ENCODE data around the gene PKM.
"Not testable (repeated sequence)": the region's sequence is repeated elsewhere in the genome, so short reads cannot be mapped to it uniquely, and the experiment has no call there.

Gene PKM

DNA sequence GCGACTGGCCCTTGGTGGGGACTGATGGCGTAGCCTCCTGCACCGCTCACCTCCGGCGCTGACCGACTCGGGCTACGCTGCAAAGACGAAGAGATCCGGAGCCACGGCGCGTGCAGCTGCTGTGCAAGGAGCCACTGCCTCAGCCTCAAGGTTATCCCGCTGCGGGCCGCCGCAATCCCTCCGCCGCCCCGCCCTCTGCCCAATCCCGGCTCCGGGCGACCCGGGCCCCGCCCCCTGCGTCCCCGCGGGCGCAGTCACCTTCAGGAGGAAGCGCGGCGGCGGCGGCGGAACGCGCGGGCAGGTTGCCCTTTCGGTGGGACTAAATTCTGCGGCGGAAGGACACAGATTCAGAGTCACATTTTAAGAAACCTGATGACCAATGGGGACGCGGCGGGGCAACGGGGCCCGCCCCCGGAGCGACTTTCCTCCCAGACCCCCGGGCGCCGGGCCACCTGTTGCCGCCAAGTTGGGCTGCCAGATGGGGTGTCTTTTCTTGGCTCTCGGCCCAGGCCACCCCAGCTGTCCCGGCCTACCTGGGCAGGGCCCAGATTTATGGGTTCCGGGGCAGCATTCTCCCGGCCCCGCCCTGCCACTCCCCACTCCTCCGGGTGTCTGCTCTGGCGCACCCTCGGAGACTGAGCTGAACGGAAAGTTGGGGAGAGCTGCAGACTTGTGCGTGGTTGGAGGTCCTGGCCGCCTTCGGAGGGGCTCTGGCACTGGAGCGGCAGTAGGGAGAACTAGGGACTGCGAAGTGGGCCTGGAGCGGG, at the start of gene PKM:
TSS of gene PKM (minus strand) at position 125 of the 767 bp plus-strand sequence. CDS start 12,093 bp downstream, outside the sequence.
- peak; percentile 6 for DNase-seq (ENCODE audit: low spot score)

DNA sequence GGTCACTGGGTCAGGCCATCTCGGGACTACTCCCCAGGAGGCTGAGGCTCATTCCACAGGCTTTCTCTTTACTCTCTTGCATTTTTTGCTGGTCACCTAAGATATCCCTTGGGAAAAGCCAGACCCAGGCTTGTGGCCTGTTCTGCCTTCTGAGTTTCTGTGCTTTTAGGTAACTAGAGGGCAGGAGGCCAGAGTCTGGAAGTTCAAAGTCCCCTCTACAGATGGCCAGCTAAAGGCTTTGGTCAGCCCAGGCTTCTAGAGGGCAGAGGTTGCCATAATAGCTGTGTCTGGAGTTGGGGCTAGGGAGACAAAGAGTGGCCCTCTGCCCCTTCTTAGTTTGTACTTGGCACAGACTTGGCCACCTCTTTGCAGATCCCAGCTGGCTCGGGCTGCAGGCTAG, 49.8 kb upstream of the PKM start:
- DNase-seq (ENCODE audit: low spot score) = no peak

DNA sequence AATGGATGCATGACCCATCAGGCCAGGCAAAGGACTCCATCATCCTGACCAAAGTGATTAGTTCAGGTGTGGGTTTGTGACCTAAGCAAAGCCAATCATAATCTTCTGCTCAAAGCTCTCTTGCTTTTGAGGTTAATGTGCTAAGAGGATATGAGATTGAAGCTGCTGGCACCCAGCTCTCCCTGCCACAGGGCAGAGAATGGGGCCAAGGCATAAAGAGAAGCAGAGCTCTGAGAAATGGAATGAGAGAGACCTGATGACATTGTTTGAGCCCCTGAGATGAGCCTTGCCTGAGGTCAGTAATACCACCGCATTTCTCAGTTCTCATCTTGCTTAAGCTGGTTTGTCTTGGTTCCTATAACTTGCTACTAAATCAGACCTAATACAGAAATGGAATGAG, 47.7 kb upstream of the PKM start:
- no peak for DNase-seq (ENCODE audit: low spot score)

DNA sequence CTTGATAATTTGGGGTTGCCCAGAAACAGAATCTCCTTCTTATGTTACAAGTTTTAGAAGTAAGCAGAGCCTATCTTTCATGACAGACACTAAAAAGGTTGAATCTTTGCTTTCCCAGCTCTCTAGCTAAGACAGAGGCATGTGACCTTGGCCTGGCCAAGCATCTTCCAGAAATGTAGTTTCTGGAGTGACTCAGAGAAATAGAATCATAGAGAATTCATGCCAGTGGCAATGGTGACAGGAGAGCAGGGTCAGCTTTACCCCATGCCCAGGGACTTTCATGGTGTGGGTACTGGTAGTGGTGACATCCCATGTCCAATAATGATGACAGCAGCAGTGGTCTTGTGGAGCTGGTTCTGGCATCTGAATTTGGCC, 45.3 kb upstream of the PKM start:
- DNase-seq (ENCODE audit: low spot score) = no peak

DNA sequence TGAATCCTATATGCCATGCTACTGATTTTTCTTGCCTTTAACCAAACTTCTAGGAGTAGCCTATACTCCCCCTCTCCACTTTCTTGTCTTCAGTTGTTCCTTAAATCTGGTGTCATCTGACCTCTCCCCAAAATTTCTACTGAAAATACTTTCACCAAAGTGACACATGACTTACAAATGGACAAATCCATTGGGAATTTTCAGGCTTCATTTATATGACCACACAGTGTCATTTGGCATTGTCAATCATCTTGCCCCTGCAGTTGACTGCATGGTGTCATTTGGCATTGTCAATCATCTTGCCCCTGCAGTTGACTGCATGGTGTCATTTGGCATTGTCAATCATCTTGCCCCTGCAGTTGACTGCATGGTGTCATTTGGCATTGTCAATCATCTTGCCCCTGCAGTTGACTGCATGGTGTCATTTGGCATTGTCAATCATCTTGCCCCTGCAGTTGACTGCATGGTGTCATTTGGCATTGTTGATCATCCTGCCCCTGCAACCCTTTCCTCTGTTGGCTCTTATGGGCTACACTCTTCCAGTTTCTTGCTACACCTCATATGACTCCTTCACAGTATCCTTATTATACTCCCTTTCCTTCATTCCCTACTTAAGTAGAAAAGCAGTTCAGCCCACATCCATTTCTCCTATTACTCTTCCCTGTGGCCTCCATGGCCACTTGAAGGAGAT, 44.8 kb upstream of the PKM start:
- not testable (repeated sequence) for DNase-seq (ENCODE audit: low spot score)

DNA sequence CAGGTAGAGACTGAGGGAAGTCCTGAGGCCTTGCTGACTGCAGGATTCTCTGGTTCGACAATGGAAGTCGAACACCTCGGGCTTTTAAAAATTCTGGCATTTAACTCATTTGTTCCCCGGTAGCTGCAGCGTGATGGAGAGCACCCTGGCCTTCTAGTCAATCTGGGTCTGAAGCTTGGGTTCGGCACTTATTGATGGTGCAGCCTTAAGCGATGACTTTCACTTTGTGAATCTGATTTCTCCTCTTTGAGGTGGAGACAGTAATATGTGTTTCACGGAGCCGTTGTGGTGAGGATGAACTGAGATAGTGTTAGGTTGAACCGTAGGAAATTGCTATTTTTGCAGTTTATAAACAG, 42.0 kb upstream of the PKM start:
- no peak for DNase-seq (ENCODE audit: low spot score)

DNA sequence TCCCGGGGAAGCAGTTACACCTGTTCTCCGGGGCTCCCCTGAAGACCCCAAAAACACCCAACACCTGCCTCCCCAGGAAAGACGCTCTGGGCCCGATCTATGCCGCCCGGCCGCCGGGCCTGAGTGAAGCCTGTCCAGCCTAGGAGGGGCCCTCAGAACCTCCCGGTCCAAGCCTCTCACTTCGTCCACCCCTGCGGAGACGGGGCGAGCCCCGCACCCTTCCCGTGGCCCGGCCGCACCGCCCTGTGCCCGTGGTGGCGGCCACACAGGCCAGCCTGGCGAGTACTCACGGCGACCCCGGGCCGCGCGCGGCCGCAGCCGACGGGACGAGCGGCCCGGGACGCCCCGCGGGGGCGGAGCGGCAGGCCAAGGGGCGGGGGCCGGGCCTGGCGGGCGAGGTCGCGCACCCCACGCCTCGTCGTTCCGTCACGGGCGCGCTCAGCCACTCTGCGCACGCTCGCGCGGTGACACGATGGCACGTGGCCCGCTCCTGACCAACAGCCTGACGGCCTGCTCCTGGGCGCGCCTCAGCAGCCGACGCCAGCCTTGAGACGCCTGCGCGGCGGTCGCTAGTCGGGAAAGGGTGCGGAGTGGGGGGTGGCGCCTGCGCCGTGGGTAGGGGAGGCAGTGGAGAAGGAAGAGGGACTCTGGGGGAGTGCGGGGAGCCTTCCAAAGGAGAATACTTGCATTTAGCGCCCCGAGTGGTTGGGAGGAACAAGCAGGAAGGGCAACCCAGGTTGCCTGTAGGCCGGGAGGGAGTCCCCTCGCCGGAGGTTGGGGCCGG, 41.4 kb upstream of the PKM start, which contains the start of gene PARP6:
TSS of gene PARP6 (minus strand) at position 342 of the 784 bp plus-strand sequence. CDS start 5,077 bp downstream, outside the sequence.
- DNase-seq (ENCODE audit: low spot score) = peak; percentile 23

DNA sequence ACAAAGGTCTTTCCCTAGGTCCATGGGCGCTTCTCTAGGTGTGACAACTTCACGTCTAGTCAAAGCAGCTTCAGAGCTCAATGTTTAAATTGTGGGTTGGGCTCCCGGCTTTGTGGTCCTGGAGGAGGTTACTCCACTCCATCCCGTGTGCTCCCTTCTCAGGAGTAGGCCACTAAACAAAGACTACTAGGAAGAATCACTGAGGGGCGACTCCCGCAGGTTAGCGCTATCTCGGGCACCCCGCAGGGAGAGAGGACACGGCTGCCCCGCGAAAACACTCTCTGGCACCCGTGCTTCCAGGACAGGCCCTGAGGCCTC, 40.9 kb upstream of the PKM start:
- DNase-seq (ENCODE audit: low spot score) = no peak

DNA sequence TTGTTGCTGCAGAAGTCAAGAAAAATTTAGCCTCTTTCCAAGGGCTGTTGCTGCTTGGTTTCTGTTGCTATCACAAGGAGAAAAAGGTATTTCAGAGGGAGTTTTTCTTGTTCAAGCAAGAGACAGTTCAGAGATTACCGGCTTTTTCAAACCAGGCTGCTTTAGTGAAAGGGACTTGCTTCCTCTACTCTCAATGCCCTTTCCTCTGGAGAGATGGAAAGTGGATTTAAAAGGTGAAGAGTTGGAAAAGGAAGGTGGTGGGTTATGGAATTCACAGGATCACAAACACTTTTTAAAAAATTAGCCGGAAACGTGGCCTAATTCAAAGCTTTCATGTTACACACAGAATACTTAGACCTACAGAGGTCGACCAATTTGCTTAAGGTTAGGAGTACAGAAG, 40.2 kb upstream of the PKM start:
- DNase-seq (ENCODE audit: low spot score) = no peak

DNA sequence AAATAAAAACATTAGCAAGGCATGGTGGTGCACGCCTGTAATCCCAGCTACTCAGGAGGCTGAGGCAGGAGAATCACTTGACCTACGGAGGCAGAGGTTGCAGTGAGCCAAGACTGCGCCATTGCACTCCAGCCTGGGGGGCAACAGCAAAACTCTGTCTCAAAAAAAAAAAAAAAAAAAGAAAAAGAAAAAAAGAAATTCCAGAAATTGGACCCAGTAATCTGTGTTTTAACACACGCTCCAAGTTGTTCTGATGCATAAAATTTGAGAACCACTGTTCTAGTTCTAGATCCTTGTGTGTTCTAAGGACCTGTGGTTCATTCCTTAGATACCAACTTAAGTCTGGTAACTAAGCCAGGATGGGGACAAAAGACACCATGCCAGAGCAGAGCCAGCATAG, 38.7 kb upstream of the PKM start:
- no peak for DNase-seq (ENCODE audit: low spot score)

DNA sequence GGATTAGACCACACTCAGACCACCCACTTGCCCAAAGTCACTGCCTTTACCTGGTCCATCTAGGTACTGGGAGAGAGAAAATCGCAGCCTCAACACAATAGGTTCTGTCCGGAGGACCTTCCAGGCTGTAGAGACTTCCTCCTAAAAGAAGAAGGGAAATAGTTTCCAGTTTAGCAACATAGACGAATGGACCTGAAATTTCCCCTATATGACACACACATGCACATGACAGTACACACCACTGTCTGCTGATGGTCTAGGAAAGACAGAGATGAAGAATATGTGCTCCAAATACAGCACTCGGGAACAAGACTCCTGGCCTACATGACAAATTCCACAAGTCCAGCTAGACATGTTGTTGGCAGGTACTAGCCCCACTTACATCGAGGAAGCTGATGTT, 34.0 kb upstream of the PKM start:
- DNase-seq (ENCODE audit: low spot score) = no peak

DNA sequence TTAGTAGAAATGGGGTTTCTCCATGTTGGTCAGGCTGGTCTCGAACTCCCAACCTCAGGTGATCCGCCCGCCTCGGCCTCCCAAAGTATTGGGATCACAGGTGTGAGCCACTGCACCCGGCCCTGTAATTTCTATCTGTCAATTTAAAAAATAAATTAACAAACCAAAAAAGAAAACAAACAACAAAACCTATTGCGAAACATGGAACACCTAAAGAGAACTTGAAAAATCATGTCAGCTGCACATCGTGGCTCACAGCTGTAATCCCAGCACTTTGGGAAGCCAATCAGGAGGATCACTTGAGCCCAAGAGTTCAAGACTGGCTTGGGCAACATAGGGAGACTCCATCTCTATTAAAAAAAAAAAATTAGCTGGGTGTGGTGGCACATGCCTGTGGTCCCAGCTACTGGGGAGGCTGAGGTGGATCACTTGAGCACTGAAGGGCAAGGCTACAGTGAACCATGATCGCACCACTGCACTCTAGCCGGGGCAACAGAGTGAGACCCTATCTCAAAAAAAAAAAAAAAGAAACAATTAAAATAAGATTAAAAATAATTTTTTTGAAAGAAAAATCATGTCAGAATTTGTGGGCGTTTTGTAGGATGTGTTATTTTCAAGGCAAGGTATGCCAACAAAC, 21.8 kb upstream of the PKM start:
- DNase-seq (ENCODE audit: low spot score) = no peak

DNA sequence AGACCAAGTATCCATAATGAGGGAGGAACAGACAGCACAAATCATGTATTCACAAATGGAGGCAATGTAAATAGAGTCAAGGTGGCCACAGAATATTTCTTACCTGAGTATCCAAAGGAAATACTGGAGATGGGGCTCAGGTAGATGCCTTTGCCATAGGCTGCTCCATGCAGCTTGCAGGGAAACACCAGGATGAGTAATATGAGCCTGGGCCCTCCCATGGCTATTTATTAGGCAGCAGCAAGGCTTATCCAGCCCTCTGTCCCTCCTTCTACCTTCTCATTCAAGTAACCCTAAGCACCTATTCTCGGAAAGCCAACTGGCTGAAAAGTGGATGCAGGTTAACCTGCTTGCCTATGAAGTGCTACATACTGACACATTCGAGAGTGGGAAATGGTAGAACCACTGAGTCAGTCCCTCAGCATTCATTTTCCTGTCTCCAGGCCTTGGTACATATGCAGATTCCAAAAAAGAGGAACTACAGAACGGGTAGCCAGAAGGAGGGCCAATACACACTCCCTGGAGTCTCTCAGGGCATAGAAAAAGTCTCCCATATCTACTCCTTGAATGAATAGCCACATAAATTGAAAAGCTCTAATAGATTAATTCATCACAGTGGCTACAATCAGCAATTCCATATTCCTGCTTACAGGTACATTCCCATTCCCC, 18.3 kb upstream of the PKM start:
- DNase-seq (ENCODE audit: low spot score) = no peak

DNA sequence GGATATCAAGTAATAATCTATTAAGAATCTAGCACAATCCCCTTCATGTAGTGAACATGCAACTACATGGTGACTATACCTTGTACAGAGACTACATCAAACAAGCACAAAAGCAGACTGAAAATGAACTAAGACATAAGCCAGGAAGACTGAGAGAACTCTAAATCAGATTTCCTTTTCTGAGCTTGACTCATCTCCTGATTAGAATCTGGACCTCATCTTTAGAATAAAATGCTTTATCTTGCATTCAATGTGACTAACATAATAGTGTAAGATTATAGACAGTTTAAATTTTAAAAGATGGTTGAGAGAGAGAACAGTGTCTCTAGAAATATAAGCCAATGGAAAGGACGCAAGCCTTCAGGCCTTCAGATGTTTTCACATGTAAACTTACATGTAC, 17.5 kb upstream of the PKM start:
- DNase-seq (ENCODE audit: low spot score) = no peak

DNA sequence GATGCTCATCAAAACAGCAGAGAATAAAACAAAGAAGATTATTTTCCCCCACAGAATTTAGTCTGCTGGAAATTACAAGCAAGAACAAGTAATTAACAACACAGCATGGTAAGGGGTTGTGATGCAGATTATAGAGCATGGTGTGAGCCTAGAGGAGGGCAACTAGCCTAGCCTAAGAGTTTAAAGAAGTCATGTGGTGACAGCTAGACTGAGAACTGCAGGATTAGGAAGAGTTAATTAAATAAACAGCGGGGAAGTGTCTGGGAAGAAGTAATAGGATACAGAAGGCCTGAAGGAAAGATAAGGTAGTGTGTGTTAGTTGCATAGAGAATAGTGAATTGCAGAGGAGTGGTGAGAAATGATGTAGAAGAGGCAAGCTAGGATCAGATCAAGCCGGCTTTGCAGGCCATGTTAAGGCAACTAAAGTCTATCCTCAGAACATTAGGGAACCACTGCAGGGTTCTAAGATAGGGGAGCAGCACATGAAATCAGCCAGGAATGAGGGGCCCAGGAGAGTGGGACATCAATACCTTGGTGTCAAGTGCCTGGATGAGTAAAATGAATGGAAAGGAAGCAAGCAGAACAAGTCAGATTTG, 11.9 kb upstream of the PKM start:
- DNase-seq (ENCODE audit: low spot score) = no peak

DNA sequence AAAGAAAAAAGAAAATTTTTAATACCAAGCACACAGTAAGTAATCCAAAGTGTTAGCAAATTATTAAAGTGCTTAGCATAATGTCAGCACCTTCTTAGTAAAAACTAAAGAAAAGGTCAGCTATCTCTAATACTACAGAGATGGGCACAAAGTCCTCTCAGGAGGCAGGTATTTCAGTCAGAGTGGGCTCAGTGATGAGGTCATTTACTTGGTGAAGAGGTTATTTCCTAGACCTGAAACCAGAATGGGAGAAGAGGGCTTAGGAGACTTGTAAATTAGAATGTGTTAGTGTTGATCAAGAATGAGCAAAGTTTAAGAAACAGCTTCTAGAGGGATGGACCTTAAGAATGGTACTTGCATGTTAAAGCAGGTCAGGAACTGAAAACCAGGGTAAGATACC, 8.7 kb upstream of the PKM start:
- no peak for DNase-seq (ENCODE audit: low spot score)

DNA sequence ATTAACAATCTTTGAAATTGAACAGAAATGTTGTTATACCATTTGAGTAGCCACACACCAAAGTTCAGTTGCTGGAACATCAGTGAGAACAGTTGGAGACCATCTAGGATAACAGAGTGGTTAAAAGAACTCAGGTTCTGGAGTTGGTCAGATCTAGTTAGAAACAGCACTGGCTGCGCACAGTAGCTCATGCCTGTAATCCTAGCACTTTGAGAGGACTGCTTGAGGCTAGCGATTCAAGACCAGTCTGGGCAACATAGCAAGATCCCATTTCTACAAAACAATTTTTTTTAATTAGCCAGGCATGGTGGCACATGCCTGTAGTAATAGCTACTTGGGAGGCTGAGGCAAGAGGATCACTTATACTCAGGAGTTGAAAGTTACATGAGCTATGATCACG, 7.6 kb upstream of the PKM start:
- DNase-seq (ENCODE audit: low spot score) = no peak

DNA sequence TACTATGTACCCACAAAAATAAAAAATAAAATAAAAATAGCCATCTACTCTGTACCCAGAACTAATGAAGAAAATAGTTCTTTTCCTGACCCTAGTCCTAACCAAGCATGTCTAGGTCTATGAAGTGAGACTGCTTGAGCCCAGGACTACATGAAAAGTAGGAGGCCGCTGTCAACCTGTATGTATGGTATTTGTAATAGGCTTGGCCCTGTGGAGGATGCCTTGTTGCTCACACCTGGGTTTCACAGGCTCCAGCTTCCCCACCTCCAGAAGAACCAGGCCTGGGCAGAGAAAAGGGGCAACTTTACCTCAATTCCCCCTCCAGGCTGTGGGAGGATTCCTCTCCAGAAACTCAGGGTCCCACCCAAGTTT, 6.8 kb upstream of the PKM start:
- no peak for DNase-seq (ENCODE audit: low spot score)

DNA sequence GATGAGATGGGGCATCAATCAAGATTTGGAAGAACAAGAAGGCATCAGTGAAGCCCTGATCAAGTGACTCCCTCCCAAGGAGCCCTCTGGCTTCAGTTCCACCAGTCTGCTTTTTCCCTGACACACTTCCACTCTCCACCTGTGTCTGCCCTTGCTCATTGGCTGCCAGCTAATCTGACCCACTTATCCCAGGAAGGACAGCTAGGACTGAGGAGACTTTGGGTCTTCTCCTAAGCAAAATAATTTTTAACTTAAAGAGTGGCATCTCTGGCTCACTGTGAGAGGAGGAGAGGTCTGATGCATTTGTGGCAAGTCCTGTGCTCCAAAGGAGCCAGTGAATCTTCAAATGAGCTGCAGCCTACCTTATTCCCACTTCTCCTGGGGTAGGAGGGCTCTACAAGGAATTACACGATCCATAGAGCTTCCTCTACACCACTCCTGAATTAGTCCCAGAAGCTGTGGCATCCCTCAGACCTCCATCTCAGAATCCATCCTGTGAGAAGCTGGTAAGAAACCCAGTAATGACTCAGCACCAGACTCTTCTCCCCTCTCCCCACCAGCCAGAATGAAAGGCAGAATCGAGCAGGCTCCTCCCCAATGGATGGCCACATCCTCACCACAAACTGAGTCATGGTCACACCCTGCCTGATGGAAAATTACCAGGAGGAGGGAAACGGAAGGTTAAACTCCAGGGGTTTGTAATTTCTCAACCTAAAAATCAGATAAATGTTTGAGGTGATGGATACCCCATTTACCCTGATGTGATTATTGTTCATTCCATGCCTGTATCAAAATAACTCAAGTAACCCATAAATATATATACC, 6.3 kb upstream of the PKM start:
- DNase-seq (ENCODE audit: low spot score) = no peak

DNA sequence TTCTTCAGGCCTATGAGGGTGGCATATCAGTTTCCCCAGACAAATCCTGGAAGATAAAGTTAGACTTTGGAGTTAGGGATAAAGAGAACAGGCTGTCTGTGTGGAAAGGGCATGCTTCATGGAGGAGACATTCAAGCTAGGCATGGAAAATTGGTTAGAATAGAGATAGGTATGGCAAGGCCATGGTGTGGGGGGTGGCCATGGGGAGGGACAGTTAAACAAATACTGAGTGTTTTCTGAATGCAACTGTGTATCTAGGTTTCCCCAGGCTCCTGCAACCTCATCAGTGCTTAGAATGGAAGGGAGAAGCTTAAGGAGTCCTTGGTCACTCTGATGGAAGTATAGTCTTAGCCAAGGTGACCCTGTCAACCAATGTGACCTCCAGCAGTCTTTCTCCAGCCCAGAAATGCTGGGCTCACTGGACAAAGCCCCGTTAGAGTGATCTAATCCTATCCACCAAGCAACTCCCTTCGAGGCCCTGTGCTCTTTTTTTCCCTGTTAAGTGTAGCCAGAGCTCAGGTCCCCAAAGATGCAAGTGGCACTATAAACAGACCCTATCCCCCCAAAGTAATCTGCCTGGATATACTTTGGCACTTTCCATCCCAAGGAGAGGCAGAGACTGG, 5.5 kb upstream of the PKM start:
- no peak for DNase-seq (ENCODE audit: low spot score)
